Germinal center (tissue), 1 donor: ENCODE results near the gene C1QTNF12.

Source experiments
- DNase-seq: peaks from one replicate; pipeline ENCODE4 v3.0.0; 2012; ENCODE audit warnings: mixed read lengths, low spot score

C1QTNF12 gene

GRCh38 chr1:1240822-1241587 lies 5.5 kb downstream of the C1QTNF12 start:
- DNase-seq = no peak

GRCh38 chr1:1240348-1240732 lies 6.2 kb downstream of the C1QTNF12 start:
- no peak for DNase-seq

- no peak for DNase-seq
Observed at GRCh38 chr1:1239614-1240347, 6.7 kb downstream of the C1QTNF12 start.

GRCh38 chr1:1239227-1239613 lies 7.3 kb downstream of the C1QTNF12 start:
- no peak for DNase-seq

- no peak for DNase-seq
Observed at GRCh38 chr1:1238702-1239178, 7.8 kb downstream of the C1QTNF12 start.

- DNase-seq = no peak
Observed at GRCh38 chr1:1237874-1238701, 8.4 kb downstream of the C1QTNF12 start.

GRCh38 chr1:1236945-1237873 lies 9.3 kb downstream of the C1QTNF12 start:
- DNase-seq = no peak

GRCh38 chr1:1236176-1236763 lies 10.3 kb downstream of the C1QTNF12 start:
- DNase-seq = no peak

GRCh38 chr1:1235016-1235744 lies 11.3 kb downstream of the C1QTNF12 start:
- no peak for DNase-seq

GRCh38 chr1:1234180-1234808 lies 12.2 kb downstream of the C1QTNF12 start:
- DNase-seq = no peak

GRCh38 chr1:1233567-1233892 lies 13.0 kb downstream of the C1QTNF12 start:
- DNase-seq = no peak

GRCh38 chr1:1232796-1233566 lies 13.5 kb downstream of the C1QTNF12 start:
- no peak for DNase-seq

- no peak for DNase-seq
Observed at GRCh38 chr1:1232208-1232795, 14.2 kb downstream of the C1QTNF12 start, which contains the start of gene B3GALT6. TSS of gene B3GALT6 (plus strand) at chr1:1232237. CDS start at chr1:1232279, 42 bp downstream.

- DNase-seq = peak; percentile 100
Observed at GRCh38 chr1:1231400-1232207, 14.9 kb downstream of the C1QTNF12 start, which contains the start of gene SDF4. TSS of gene SDF4 (minus strand) at chr1:1232001. CDS start at chr1:1228772, 3,229 bp downstream.

GRCh38 chr1:1230656-1231399 lies 15.7 kb downstream of the C1QTNF12 start:
- no peak for DNase-seq

- DNase-seq = no peak
Observed at GRCh38 chr1:1229770-1230169, 16.8 kb downstream of the C1QTNF12 start.
